SH-SY5Y (cell line): ENCODE results near the gene ECE1.

ENCODE experiments used
- GATA2 ChIP-seq: IDR thresholded peaks from 2 replicates; pipeline ENCODE4 v1.6.1; 2011; ENCODE audit warnings: mild to moderate bottlenecking, low read depth, low read length
- GATA3 ChIP-seq: IDR thresholded peaks from 2 replicates; pipeline ENCODE4 v1.6.1; 2011; ENCODE audit warnings: low read depth, mild to moderate bottlenecking, low read length, moderate library complexity

Gene ECE1

GRCh38 chr1:21305900-21306189, 15.6 kb upstream of the ECE1 start:
- TF ChIP-seq GATA2 (no peak), GATA3 (no peak)

GRCh38 chr1:21305155-21305899, 15.1 kb upstream of the ECE1 start:
- TF ChIP-seq GATA3 (no peak), GATA2 (0 out of 2 replicates have a peak, but pooled peaks have one; percentile 31)

GRCh38 chr1:21304488-21304887, 14.2 kb upstream of the ECE1 start:
- no peak for TF ChIP-seq GATA3
- TF ChIP-seq GATA2 = no peak

- no peak for TF ChIP-seq GATA2
- TF ChIP-seq GATA3 = no peak
Observed at GRCh38 chr1:21302747-21303715, 12.8 kb upstream of the ECE1 start.

GRCh38 chr1:21301794-21302440, 11.7 kb upstream of the ECE1 start:
- TF ChIP-seq GATA2 (no peak), GATA3 (no peak)

- no peak for TF ChIP-seq GATA3
- no peak for TF ChIP-seq GATA2
Observed at GRCh38 chr1:21300774-21301173, 10.5 kb upstream of the ECE1 start.

- TF ChIP-seq GATA3 = no peak
- no peak for TF ChIP-seq GATA2
Observed at GRCh38 chr1:21299780-21300395, 9.6 kb upstream of the ECE1 start.

- TF ChIP-seq GATA3 (no peak), GATA2 (no peak)
Observed at GRCh38 chr1:21298981-21299391, 8.7 kb upstream of the ECE1 start.

- TF ChIP-seq GATA2 = no peak
- TF ChIP-seq GATA3 = no peak
Observed at GRCh38 chr1:21297975-21298374, 7.7 kb upstream of the ECE1 start.

- TF ChIP-seq GATA2 (no peak), GATA3 (no peak)
Observed at GRCh38 chr1:21296509-21297354, 6.5 kb upstream of the ECE1 start.

- TF ChIP-seq GATA2 = no peak
- no peak for TF ChIP-seq GATA3
Observed at GRCh38 chr1:21295545-21295944, 5.3 kb upstream of the ECE1 start.

GRCh38 chr1:21295002-21295401, 4.7 kb upstream of the ECE1 start:
- TF ChIP-seq GATA3 = no peak
- TF ChIP-seq GATA2 = no peak

GRCh38 chr1:21294266-21294989, 4.2 kb upstream of the ECE1 start:
- TF ChIP-seq GATA2 (no peak), GATA3 (no peak)
